CD4-positive, alpha-beta T cell treated with Interleukin-4 for 1 hour (primary cell): Measurements from ENCODE around the gene ING4.

Experiments used
- DNase-seq, 2 donors: peaks; one replicate each; pipeline ENCODE4 v3.0.0-alpha.2; 2020 to 2022

Gene ING4

GRCh38 chr12:6605421-6606330, 57.2 kb downstream of the ING4 start:
- peak; percentile 56 to 67 for DNase-seq

- DNase-seq = no peak
Observed at GRCh38 chr12:6604259-6605029, 58.5 kb downstream of the ING4 start.

- peak; percentile 45 to 66 for DNase-seq
Observed at GRCh38 chr12:6603095-6603567, 59.8 kb downstream of the ING4 start.

- DNase-seq = no peak
Observed at GRCh38 chr12:6602526-6602925, 60.4 kb downstream of the ING4 start.
